Bladder microvascular endothelial cell (primary cell): ENCODE results near the gene HAP1. TPM values are rescaled to one million over a fixed set of nuclear protein-coding genes. Genes with fewer than 3 reads are reported as not detected.

Experiments used
- total RNA-seq: library from RNA; depleted of rRNA; stranded (reverse); fragments of >200 nt; gene quantifications from 2 replicates; pipeline ENCODE4 v1.2.3, GENCODE V29; 2014

HAP1 gene, protein sequence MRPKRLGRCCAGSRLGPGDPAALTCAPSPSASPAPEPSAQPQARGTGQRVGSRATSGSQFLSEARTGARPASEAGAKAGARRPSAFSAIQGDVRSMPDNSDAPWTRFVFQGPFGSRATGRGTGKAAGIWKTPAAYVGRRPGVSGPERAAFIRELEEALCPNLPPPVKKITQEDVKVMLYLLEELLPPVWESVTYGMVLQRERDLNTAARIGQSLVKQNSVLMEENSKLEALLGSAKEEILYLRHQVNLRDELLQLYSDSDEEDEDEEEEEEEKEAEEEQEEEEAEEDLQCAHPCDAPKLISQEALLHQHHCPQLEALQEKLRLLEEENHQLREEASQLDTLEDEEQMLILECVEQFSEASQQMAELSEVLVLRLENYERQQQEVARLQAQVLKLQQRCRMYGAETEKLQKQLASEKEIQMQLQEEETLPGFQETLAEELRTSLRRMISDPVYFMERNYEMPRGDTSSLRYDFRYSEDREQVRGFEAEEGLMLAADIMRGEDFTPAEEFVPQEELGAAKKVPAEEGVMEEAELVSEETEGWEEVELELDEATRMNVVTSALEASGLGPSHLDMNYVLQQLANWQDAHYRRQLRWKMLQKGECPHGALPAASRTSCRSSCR
- 0.32 and 0.82 TPM in 2 replicates for total RNA-seq

DNA sequence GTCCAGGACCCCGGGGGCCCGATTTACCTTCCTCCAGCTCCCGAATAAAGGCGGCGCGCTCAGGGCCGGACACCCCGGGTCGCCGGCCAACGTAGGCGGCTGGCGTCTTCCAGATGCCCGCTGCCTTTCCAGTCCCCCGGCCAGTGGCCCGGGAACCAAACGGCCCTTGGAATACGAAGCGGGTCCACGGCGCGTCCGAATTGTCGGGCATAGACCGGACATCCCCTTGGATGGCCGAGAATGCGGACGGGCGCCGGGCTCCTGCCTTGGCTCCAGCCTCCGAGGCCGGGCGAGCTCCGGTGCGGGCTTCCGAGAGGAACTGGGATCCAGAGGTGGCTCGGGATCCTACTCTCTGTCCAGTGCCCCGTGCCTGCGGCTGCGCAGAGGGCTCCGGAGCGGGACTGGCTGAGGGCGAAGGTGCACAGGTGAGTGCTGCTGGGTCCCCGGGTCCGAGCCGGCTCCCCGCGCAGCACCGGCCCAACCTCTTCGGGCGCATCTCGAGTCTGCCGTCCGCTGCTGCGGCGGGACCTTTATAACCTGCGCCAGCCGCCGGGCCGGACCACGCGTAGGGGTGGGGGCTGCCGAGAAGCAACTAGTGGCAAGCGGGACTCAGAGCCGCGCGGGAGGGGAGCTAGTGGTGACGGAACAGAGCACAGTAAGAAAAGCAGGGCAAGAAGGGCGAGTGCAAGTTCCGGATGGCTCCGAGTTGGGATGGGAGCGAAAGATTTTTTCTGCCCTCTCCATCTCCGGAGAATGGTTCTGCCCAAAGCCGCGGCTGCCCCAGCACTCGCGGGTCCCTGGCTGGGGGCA lies at the start of gene HAP1:
HAP1 (minus strand) TSS at position 505 of the 810 bp plus-strand sequence; CDS start at position 496, 9 bp downstream.

DNA sequence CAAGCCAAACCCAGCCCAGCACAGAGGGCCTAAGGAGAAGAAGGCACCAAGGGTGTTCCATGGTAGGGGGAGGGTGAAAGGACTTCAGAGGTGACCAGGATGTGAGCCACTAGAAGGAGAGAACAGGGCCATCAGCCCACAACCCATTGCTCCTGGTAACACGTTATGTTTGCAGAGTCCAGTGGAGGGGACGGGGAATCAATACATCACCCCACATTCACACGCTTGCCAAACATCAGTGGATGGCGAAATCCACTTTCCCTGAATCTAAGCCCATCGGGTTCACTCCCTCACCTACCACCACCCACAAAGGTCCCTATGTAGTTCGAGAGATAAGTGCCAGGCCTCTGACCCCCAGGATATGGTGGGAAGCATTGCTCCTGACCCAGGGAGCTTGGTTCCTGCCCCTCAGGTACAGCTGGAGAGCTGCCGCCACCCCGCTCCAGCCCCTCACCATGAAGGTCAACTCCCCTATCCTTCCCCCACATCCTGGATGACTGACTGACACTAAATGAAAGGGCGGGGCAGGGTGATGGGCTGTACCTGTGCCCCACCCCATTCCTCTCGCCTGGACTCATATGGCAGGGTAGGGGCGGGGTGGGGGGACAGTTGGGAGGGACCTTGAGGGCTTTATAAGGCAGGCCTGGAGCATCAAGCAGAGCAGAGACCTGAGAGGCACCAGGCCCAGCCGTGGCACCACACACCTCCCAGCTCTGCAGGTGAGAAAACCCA lies 22.6 kb downstream of the HAP1 start, which contains the start of gene GAST:
GAST (plus strand) TSS at position 663 of the 732 bp plus-strand sequence. CDS start 3,106 bp downstream, outside the sequence.

DNA sequence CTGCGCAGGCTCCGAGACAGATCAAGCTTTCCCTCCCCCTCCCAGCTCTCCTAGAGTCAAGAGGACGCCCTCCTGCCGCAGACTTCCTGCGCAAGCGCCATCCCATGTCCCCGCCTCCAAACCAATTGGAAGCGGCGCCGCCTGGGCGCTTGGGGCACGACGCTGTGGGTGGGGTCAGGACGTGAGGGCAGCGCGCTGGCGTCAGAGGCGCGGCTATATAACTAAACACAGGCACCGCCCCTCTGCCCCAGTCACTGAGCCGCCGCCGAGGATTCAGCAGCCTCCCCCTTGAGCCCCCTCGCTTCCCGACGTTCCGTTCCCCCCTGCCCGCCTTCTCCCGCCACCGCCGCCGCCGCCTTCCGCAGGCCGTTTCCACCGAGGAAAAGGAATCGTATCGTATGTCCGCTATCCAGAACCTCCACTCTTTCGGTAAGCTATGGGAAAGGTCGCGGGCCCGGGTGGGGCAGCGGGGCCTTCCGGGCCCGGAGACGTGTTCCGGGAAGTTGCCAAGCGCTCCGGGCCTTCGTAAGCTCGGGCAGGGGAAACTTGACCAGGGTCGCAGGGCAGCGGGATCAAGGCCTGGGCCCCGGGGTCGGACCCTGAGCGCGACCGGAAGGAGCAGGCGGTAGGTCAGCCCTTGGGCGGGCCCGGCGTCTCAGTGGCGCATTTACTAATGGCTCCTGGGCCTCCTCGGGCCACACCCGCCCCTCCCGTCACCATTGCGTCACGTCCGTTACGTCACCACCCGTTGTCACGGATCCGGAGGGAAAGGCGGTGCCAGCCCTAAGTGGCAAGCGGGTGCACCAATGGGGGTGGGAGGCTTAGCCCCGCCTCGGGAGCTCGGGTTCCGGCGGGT lies 45.6 kb downstream of the HAP1 start, which contains the start of gene EIF1:
EIF1 (plus strand) TSS at position 245 of the 856 bp plus-strand sequence; CDS start at position 399, 154 bp downstream.

Other genes with a start within 250 kb of the HAP1 start
- gene KRT36, start 244.7 kb downstream of the HAP1 start, total RNA-seq = 0.06 and 0.16 TPM in 2 replicates
- not detected in 2 replicates for gene KRT13, start 229.0 kb downstream of the HAP1 start, total RNA-seq
- 0.16 and 0.57 TPM in 2 replicates for gene KRT15, start 215.8 kb downstream of the HAP1 start, total RNA-seq
- 3.9 and 13.9 TPM in 2 replicates for gene KRT19, start 206.3 kb downstream of the HAP1 start, total RNA-seq
- gene KRT9, start 162.6 kb downstream of the HAP1 start, total RNA-seq = 0.06 TPM in 1 of 2 replicates, not detected in the other
- gene KRT14, start 147.7 kb downstream of the HAP1 start, total RNA-seq = 0.31 TPM in 1 of 2 replicates, not detected in the other
- 0.19 and 0.65 TPM in 2 replicates for gene KRT16, start 121.9 kb downstream of the HAP1 start, total RNA-seq
- gene KRT17, start 110.1 kb downstream of the HAP1 start, total RNA-seq = 1.2 and 2.6 TPM in 2 replicates
- 55.4 and 112 TPM in 2 replicates for gene EIF1, start 45.8 kb downstream of the HAP1 start, total RNA-seq
- not detected in 2 replicates for gene GAST, start 22.3 kb downstream of the HAP1 start, total RNA-seq
- gene JUP, start 52.1 kb upstream of the HAP1 start, total RNA-seq = 121 and 361 TPM in 2 replicates
- 26.4 and 97.9 TPM in 2 replicates for gene P3H4, start 77.3 kb upstream of the HAP1 start, total RNA-seq
- 66.5 and 243 TPM in 2 replicates for gene FKBP10, start 78.4 kb upstream of the HAP1 start, total RNA-seq
- 63.3 and 72.2 TPM in 2 replicates for gene NT5C3B, start 101.6 kb upstream of the HAP1 start, total RNA-seq
- under 0.01 and 0.19 TPM in 2 replicates for gene KLHL10, start 103.2 kb upstream of the HAP1 start, total RNA-seq
- gene KLHL11, start 130.8 kb upstream of the HAP1 start, total RNA-seq = 15.7 and 34.4 TPM in 2 replicates
- gene ACLY, start 184.3 kb upstream of the HAP1 start, total RNA-seq = 180 and 217 TPM in 2 replicates
- gene ODAD4, start 196.0 kb upstream of the HAP1 start, total RNA-seq = 0.19 TPM in 1 of 2 replicates, not detected in the other
- gene CNP, start 232.2 kb upstream of the HAP1 start, total RNA-seq = 43.5 and 59.5 TPM in 2 replicates